ENCODE data around the gene GRB10.

GRB10 gene

DNA sequence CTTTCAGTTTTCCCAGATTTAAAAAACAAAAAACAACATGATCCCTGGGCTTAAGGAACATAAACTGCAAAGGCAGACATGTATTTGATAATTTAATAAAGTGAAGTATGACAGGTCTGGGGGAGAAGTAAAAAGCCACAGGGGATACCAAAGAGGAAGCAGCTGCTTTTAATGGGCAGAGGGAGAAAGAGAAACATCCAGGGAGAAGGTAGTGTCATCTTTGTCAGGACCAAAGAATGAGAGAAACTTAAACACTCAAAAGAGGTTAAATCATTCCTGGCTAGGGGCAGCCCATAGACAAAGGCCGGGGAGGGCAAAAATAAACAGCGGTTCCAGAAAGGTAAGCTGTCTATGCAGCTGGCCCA is 94.5 kb downstream of the GRB10 start:
- H3K27me3 ChIP-seq (replicated peaks; ENCODE audit: control insufficient read depth, insufficient read depth, low read length), result peaks cover 2% of the 10 kb centered on the region; the same call in 1 of the 2 replicates
- no peak overlapping the region for H3K4me3 ChIP-seq (replicated peaks; ENCODE audit: low read depth, low read length)
- H3K36me3 ChIP-seq (ENCODE audit: control insufficient read depth, insufficient read depth, low read length), result no peaks in the 10 kb centered on the region
- TF ChIP-seq, protein P1, sequence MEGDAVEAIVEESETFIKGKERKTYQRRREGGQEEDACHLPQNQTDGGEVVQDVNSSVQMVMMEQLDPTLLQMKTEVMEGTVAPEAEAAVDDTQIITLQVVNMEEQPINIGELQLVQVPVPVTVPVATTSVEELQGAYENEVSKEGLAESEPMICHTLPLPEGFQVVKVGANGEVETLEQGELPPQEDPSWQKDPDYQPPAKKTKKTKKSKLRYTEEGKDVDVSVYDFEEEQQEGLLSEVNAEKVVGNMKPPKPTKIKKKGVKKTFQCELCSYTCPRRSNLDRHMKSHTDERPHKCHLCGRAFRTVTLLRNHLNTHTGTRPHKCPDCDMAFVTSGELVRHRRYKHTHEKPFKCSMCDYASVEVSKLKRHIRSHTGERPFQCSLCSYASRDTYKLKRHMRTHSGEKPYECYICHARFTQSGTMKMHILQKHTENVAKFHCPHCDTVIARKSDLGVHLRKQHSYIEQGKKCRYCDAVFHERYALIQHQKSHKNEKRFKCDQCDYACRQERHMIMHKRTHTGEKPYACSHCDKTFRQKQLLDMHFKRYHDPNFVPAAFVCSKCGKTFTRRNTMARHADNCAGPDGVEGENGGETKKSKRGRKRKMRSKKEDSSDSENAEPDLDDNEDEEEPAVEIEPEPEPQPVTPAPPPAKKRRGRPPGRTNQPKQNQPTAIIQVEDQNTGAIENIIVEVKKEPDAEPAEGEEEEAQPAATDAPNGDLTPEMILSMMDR (IDR thresholded peaks at IDR 0.05; ENCODE audit: insufficient read depth, low read length, poor library complexity, severe bottlenecking), result no peak
- DNase-seq (ENCODE audit: extremely low read depth, insufficient read length), result no peak

DNA sequence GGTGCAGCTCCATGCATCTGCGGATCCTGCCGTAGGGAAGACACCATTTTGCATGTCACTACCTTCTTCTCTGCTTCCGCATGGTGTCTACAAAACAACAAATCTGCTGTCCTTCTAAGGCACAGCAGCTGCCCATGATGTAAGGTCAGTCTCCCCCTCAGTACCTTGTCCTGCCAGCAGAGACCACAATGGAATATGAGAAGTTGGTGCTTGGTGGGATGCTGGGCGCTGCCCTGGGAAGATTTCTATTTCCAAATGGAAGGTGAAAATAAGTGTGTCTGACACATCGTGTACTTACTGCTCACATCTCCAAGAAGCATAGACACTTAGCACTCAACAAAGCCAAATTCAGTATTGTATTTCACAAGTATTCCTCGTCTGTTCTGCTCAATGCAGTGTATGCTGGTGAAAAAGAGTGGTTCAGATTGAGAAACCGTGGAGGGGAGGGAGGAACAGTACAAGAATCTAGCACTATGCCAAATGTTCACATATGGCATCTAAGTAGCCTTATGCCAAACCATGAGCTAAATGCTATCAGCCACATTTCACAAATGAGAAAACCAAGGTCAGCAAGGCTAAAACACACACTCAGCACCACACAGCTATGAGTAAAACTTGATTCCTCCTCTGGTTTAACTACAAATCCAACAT is 95.0 kb downstream of the GRB10 start:
- Histone ChIP-seq H3K4me3 (replicated peaks; ENCODE audit: low read depth, low read length) (no peak overlapping the region), H3K36me3 (ENCODE audit: control insufficient read depth, insufficient read depth, low read length) (no peaks in the 10 kb centered on the region), H3K27me3 (replicated peaks; ENCODE audit: control insufficient read depth, insufficient read depth, low read length) (peaks cover 2% of the 10 kb centered on the region; the same call in 1 of the 2 replicates)
- no peak for DNase-seq (ENCODE audit: extremely low read depth, insufficient read length)
- TF ChIP-seq, protein P1 (IDR thresholded peaks at IDR 0.05; ENCODE audit: insufficient read depth, low read length, poor library complexity, severe bottlenecking), result no peak

DNA sequence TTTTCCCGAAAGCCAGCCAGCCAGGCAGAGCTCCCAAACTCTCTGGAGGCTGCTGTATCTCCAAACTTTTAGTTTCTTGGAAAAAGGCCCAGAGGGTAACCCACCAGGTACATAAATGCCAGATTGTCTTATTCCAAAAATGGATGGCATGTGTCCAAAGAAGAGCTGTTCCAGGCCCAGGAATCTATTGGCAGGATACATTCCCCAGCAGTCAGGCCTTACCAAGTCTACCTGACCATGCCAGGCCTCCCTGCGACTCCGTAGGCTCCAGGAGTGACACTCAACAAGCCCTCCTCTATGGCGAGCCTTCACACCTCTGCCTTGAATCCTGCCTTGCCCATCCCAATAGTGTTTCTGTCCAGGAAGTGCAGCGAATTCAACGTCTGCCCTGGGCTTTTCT is 95.6 kb downstream of the GRB10 start:
- TF ChIP-seq, protein P1 (IDR thresholded peaks at IDR 0.05; ENCODE audit: insufficient read depth, low read length, poor library complexity, severe bottlenecking), result no peak
- Histone ChIP-seq H3K36me3 (ENCODE audit: control insufficient read depth, insufficient read depth, low read length) (no peaks in the 10 kb centered on the region), H3K4me3 (replicated peaks; ENCODE audit: low read depth, low read length) (no peak overlapping the region), H3K27me3 (replicated peaks; ENCODE audit: control insufficient read depth, insufficient read depth, low read length) (peaks cover 2% of the 10 kb centered on the region; the same call in 1 of the 2 replicates)
- DNase-seq (ENCODE audit: extremely low read depth, insufficient read length), result no peak

DNA sequence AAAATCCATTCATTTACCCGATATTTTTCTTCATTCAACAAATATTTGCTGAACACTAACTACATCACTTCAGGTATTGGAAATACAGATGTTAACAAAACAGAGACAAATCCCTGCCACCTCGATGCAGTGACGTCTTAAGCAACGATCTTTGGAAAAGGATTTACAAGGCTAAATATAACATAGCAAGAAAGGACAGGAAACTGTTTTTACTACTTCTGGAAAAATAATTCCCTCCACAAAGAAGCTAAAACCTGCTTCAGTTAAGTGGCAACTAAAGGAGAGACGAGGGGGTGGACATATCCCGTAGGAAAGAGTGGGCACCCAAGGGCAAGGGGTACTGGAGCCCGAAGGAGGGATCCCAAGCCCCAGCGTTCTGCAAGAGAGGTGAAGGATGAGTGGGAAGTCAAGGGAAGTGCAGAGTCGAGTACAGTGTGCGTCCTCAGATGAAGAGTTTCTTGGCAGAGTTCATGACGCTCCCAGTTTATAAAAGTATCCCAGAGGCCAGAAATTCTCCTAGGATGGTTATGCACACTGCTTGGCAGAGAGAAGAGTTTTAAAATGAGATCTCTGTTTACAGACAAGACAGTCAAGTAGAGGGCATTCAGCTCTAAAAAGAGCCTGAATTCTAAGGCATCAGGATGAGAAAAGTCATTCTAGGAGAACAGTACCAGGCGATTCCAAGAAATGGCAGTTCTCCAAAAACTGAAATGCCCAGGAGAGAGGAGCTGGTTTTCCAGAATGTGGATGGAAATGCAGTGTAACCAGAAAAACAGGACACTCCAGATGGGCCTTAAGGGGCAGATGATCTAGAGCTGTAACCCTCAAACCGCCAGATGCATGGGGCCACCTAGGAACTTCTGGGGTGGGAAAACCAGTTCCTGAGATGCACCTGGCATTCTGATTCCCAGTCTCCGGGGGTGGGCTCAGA is 97.3 kb downstream of the GRB10 start:
- peaks cover 2% of the 10 kb centered on the region for H3K27me3 ChIP-seq (replicated peaks; ENCODE audit: control insufficient read depth, insufficient read depth, low read length)
- DNase-seq (ENCODE audit: extremely low read depth, insufficient read length), result no peak
- H3K36me3 ChIP-seq (ENCODE audit: control insufficient read depth, insufficient read depth, low read length), result no peaks in the 10 kb centered on the region
- H3K4me3 ChIP-seq (replicated peaks; ENCODE audit: low read depth, low read length), result no peak overlapping the region
- TF ChIP-seq, protein P1 (IDR thresholded peaks at IDR 0.05; ENCODE audit: insufficient read depth, low read length, poor library complexity, severe bottlenecking), result no peak

DNA sequence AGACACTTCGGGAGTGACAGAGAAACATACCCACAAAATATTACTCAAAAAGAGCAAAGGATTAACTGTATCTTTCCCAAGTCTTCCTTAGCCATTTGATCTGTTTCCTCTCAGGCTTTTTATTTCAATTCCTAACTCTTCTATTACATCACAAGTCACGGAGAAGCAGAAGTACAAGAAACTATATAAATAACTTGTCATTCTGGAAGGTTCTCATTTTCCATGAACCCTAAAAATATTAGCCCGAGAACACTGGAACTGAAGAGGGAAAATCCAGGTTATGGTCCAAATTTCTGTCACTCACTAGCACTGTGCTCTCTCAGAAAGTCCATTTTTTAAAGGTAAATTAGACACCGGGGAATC is 98.0 kb downstream of the GRB10 start:
- H3K36me3 ChIP-seq (ENCODE audit: control insufficient read depth, insufficient read depth, low read length), result no peaks in the 10 kb centered on the region
- H3K4me3 ChIP-seq (replicated peaks; ENCODE audit: low read depth, low read length), result no peak overlapping the region
- DNase-seq (ENCODE audit: extremely low read depth, insufficient read length), result no peak
- peaks cover 2% of the 10 kb centered on the region for H3K27me3 ChIP-seq (replicated peaks; ENCODE audit: control insufficient read depth, insufficient read depth, low read length)
- TF ChIP-seq, protein P1 (IDR thresholded peaks at IDR 0.05; ENCODE audit: insufficient read depth, low read length, poor library complexity, severe bottlenecking), result no peak

Data from GM06990 (cell line).